SHP77 (cell line): ENCODE data around the gene PLCB1.
"Not testable (repeated sequence)": the region's sequence is repeated elsewhere in the genome, so short reads cannot be mapped to it uniquely, and the experiment has no call there.

Source experiments
- DNase-seq, 2 experiments: peaks; one replicate each; lab custom pipeline; 2025; lab: John Stamatoyannopoulos, UW

PLCB1 gene

DNA sequence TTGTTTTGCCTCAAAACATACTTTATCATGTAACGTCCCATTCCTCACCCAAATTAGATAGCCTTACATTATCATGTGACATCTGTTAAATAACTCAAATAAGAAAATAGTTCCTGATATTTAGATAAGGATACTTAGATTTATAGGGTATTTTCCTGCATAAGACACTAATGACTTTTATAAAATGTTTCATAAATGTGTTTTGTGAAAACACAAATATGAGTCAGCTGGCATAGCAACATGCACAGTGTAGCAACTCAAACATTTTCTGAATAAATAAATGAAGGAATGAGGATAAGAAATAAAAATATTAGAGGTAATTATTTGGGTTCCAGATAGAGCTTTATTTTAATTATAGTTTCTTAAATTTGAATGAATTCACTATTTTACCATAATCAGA is 476.4 kb downstream of the PLCB1 start:
- no peak for DNase-seq

DNA sequence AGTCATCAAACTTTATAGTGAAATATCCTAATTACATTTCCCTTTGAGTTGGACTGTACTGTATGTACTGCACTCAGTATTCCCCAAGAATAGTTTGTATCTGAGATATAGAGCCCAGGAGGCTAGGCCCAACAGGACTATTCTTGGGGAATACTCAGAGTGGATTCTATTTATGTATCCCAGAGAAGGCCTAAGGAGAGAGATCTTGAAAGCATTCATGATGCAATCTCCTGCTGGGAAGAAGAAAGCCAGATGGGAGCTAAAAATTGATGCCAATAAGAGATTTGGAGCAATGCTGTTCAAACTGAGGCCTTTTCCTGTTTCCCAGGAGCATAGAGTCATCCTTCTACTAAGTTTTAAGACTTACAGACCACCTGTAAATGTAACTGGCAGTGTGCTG is 484.7 kb downstream of the PLCB1 start:
- DNase-seq = no peak

DNA sequence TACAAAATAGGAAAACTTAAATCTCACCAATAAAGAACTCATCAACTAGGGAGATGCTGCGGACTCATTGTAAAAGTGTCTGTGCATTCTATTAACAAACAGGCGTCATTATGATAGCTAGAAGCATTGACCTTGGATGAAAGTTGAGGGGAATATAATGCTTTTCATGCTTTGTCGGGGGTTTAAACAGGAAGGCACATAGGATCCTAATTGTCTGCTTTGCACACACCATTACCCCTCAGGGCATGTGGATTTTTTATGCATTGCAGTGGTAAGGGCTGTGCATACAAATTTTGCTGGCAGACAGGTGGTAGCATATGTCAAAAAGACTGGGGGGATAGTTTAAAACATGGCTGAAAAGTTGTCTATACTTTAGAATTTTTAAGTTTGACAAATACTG is 488.9 kb downstream of the PLCB1 start:
- DNase-seq = no peak

DNA sequence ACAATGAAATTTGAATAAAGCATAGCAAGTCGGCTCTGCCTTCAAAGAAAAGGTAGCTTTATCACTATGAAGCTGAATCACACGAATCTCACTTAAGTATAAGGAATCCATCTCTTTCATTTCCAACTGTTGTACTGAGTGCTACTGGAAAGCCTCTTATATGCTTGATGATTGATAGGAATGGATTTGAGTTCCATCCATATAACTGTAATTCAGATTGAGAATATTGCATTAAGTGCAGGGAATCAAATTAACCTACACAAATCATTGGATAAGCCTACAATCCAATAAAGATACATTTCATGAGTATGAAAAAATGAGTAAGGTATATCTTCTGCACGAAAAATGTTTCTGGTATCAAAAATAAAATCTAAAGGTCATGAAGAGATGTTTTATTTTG is 492.0 kb downstream of the PLCB1 start:
- no peak for DNase-seq

DNA sequence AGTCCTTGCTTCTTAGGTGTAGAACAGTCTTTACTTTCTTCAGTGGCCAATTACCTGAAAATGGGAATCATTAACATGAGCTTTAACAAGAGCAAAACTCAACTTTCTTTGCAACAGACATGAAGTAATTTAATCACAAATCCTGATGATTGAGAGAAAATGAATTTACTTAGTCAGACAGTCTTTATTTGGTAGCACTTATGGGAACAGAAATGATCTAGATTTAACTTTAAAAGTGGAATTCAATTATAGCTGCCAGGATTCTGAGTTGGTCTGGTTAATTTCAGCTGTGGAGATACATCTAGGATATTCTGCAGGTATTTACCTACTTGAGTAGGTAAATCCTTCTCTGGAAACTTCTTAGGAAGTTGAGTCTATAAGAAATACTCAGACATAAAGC is 492.6 kb downstream of the PLCB1 start:
- DNase-seq = no peak

DNA sequence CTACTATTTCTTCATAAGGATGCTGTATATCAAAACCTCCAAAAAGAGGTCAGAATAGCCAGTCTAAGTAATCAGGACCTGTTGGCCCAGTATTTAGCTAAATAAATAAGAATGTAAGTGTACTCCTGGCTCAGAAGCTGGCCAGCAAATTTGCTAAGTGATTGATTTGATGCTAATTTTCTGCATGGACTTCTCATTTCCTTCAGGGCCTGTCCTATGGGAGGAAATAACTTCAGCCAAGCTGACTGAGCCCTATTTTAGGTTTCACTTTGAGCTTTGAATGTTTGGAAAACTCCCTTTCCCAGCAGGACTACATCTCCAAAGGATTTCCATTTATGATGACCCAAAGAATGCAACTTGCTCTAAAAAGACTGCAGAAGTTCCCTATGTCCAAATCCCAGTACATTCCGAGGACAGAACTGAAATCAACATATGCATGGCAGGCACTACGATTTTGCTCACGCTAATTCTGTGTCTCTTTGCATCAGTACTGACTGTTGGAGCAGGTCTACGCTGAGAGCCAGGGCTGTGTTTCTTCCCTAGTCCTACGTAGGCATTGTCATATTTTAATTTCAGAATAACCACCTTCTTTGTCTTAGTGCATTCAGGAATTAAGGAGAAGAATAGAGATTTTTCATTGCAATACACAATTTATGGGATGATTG is 495.4 kb downstream of the PLCB1 start:
- no peak for DNase-seq

DNA sequence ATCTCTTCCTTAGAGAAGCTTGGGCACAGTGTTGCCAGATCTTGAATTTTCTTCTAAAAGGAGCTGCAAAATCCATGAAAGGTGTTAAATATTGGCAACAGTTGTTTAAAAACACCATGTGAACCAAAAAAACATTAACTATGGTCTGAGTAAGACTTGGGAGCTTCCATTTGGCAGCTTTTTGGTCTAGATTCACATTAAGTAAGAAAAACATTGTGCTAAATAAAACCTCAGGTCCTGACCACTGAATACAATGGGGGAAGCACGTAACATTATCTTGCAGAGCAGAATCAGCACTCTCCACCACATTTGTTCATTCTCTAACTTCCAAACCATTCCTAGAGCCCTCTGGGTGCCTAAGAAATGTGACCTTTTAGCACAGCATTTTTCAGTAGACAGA is 499.2 kb downstream of the PLCB1 start:
- no peak for DNase-seq

DNA sequence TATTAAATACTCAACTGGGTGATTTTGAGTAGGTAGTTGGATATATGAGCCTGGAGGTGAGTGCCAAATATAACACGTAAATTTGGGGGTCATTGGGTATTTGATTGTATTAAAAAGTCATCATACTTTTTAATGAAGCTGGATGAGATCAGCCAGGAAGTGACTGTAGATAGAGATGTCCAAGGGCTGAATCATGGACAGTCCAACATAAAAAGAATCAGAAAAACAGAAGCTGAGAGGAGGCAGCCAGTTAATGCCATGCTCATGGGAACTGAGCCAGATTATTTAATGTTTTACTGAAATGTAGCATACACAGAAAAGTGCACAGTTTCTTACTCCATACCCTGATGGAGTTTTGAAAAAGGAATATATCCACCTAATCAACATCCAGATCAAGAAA is 501.3 kb downstream of the PLCB1 start:
- DNase-seq = no peak

DNA sequence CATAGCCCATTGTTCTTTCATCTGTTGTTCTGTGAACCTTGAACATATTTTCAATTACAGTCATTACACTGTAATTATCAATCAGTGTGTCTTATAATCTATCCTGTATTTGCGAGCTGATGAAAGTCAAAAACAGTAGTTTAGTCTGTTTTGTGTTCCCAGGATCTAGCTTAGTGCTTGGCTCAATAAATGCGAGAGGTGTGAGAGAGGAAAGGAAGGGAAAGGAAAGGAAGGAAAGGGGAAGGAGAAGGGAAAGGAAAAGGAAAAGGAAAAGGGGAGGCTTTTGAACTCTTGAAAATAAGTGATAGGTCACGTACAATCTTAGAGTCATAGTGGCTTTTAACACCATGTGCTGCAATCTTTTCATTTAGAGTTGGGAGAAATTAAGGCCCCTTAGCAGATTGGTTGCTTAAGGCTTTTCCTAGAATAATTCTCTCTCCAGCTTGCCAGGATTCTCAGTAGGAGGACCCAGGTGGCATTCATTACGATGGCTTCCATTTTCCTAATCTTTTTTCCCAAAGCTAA is 503.0 kb downstream of the PLCB1 start:
- no peak for DNase-seq

DNA sequence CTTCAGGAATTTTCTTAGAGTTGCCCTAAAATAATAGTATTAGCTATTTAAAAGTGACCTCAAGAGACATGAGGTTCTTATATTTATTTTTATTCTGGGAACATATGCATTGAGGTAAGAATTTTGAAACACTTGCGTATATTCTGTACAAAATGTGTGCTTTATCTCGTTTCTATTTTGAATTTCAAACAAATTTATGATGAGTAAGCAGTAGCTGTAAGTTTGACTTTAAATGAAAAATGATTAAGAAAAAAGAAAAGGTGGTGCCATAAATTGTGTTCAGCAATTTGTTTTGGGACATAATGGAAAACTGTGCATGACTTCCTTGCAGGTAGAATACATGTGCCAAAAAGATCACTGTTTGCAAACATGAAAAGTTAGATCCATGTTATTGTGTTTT is 503.8 kb downstream of the PLCB1 start:
- DNase-seq = no peak

DNA sequence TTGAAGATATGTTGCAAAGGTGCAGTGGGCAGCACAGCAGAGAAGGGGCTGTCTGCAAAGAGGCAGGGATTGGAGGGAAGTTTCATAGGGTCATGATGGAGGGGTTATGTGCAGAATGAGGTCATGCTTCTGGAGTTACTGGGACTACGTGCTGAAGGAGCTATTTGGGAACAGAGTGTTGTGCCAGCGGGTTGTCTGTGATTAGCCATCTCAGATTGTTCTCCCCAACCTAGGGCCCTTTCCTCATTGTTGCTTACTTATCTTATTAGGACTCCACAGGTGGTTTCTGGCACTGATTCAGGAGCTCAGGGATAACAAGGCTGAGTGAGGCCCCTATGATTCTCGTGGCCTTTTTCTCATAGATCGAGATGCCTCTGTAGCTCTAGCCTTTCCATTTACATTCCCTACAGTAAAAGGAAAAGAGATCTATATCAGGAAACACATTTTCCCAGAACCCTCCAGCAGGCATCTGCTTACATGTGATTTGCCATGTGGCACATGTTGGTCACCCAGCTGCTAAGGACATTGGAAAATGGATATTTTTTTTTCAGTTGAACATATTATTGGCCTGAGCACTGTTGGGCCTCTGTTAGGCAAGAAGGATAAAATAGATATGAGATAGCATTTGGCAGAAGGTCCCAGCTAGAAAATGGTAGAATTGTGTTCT is 507.2 kb downstream of the PLCB1 start:
- no peak for DNase-seq

DNA sequence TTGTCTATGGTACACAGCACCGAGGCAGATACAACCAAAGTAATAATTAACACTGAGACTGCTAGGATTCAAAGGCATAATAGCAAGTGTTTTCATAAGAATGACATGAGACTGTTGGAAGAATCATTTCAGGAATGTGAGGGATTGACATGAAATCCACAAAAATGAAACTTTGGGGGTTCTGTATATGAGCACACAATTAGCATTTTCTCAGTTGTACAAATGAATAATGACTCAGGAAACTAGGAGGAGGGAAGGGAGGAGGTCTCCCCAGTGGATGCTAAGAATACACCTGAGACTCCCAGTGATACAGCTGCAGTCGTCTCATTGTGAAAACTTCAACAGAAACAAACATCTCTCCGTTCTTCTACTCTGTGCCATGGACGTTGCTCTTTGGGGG is 508.4 kb downstream of the PLCB1 start:
- DNase-seq = no peak

DNA sequence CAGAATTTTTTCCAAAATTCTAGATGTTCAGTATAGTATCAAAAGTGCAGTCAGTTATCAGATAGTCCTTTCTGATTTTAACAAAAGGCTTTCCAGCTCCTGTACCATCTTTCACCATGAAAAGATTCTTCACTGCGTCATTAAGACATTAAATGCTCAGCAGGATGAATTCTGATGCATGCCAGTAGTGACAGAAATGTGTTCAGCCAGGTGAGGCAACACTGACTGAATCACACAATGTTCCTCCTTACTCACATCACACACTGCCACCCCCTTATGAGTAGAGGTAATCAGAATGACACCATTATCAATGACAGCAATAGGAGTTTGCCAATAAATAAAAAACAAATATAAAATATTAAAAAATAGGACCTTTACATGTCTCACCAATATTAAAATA is 510.2 kb downstream of the PLCB1 start:
- no peak for DNase-seq

DNA sequence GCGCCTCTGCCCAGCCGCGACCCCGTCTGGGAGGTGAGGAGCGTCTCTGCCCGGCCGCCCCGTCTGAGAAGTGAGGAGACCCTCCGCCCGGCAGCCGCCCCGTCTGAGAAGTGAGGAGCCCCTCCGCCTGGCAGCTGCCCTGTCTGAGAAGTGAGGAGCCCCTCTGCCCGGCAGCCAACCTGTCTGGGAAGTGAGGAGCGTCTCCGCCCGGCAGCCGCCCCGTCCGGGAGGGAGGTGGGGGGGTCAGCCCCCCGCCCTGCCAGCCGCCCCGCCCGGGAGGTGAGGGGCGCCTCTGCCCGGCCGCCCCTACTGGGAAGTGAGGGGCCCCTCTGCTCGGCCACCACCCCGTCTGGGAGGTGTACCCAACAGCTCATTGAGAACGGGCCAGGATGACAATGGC is 512.4 kb downstream of the PLCB1 start:
- DNase-seq = not testable (repeated sequence)

DNA sequence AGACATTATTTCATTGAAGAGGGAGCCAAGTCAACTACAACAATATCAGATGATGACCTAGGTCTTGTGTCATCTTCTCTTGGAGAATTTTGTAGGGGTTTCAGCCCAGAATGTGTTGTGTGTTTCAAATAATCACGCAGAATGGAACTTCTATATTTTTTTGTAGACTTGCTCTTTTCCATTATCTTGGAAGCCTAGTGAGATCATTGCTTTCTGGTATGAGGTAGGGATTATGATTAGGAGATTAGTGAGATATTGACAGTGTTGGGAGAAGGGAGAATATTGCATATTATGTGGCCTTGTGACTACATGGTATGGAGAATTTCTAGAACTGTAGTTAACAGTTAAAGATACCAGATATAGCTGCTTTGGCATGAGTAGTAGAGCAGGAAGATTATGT is 513.3 kb downstream of the PLCB1 start:
- no peak for DNase-seq

DNA sequence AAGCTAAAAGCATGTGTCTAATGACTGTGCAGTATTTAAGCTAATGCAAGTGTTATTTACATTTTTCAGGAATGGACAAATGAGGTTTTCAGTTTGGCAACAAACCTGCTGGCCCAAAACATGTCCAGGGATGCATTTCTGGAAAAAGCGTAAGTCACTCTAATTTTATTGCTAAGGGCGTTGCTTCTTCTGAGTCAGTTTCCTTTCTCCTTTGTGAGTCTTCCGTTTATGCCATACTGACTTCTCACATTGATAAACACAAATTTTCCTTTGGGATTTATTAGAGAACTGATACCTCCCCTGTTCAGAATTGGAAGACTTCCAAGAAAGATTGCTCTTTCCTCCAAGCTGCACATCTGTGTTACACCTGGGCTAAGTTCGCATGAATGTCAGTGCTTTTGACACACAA is 514.0 kb downstream of the PLCB1 start:
- DNase-seq = no peak

DNA sequence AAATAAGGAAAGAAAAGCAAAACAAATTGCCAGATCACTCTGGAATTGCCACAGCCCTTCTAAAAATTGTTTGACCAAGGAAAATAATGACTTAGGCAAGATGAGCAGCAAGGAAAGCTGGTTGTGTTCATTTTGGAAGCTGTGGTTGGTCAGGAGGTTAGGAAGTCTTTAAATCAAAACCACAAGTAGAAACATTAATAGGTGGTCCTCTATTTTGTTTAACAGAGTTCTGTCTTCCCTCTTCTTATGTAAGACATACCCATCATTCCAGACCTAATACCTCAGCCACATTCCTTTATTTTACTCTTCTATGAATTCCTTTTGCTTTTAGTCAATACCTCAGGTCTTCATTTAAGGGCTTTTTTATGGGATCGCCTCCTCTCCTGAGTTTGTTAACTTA is 514.6 kb downstream of the PLCB1 start:
- DNase-seq = no peak

DNA sequence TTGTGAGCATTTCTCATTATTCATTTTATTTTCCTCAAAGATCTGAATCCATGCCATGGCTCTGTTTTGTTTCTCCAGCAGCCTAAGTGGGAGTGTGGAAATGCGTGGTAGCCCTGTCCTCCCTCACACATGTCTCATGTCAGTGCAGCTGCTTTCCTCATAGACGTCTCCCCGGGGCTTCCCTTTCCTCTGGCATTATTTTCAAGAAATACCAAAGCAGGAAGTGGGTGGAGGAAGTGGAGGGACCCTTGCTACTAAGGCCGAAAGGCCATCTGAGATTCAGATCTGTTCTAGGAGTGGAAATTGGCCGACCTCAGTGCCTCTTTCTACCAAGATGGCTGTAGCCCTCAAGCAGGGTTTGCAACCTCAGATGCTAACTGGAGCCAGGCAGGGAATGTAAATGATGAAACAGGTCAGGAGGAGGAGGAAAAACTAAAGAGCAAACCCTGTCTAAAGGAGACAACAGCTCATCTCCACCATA is 515.9 kb downstream of the PLCB1 start:
- DNase-seq = no peak

DNA sequence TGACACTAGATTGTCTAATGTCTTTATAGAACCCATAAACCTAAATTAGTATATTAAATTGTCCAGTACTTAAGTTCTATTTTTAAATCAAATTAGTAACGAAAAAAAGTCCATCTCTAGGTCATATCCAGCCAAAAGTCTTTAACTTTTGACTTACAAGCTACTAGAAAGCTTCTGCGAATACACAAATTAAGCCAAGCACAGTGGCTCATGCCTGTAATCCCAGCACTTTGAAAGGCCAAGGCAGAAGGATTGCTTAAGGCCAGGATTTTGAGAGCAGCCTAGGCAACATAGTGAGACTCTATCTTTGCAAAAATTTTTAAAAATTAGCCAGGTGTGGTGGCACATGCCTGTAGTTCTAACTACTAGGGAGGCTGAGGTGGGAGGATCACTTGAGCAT is 516.4 kb downstream of the PLCB1 start:
- no peak for DNase-seq

DNA sequence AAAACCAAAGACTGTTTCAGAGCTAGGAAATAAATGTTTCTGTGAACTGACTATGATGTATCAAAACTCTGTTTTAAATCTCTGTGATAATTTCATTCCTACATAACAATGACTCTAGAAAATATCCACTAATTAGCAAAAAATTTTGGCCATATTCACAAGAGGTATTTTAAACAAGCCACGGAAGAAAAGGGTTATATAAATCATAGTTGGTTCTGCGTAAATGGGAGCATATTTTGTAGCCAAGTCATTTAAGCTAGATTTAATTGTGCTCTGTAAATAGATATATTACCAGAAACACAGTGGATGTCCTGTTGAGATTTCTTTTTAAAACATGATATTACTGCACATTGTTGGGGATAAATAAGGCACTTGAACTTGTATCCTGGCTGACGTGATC is 520.3 kb downstream of the PLCB1 start:
- no peak for DNase-seq

DNA sequence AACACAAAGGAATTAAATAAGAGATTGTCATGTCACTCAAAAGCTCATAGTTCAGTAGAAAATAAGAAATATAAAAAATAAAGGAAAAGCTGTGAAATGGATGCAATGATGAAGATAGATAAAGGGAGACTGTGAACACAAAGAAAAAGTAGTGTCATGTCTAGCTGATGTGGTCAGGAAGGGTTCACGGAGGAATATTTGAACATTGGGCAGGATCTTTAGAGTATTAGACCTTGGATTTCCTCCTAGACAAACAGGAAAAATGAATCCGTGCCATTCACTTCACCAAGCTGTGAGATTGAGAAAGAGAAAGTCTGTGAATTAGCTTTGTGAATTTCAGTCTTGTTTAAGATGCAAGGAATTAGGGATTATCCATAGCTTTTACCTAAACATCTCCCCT is 522.4 kb downstream of the PLCB1 start:
- DNase-seq = no peak

DNA sequence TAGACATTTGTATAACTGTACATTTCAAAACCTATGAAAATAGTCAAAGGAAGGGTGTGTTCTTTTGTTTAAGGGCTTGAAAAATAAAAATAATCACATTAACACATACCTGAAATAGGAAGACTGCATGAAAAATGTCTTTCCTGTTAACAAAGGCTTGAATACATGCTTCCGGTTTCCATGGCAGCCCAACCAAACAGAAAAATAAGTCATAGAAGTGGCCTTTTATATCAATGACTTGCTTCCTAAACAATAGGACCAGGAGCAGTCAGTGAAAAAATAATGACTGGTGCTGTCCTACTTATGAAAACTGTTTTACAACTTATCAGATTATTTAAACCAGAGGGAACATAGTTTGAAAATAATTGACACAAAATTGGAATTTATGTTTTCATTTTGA is 524.3 kb downstream of the PLCB1 start:
- no peak for DNase-seq

DNA sequence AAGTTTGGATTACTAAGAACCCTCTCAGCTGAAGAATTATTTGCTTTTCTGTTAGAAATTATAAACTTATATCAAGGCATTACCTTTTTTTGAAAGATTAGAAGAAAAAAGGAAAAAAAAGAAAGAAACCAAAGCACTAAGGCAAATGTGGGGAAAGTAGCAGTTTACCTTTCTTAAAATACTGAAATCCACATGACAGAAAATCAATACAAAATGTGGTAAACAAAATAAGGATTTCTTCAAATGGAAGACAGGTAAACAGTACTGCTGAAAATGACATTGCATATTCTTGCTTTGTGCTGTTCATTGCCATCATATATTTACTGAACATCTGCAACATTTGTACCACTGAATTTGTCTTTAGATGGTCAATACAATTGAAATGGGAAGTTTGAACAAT is 525.6 kb downstream of the PLCB1 start:
- no peak for DNase-seq

DNA sequence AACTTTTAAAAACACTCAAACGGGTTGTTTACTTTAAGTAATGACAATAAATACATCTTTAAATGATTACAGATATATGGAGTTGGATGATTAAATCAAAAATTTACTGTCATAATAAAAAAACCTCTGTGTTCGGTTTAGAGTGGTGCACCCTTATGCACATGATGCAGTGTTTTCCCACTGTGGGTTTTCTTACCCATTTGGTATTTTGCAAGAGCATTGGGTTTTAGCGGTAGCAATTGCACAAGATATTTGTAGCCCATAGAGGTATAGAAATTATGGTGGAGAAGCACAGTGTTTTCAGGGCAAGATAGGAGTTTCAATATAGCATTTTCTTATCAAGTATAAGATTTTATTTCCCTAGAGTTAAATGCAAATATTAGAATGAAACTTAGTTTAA is 526.0 kb downstream of the PLCB1 start:
- no peak for DNase-seq
